HG03097 (cell line): Measurements from ENCODE around the gene OTULINL.

Experiments used
- ATAC-seq: cut with Tn5 transposase; IDR thresholded peaks from one replicate; pipeline ENCODE4 v1.9.1; 2021; ENCODE audit not compliant: unreplicated experiment, low FRiP score

Gene OTULINL

GRCh38 chr5:14598225-14598624 lies 16.6 kb downstream of the OTULINL start:
- ATAC-seq = no peak

- ATAC-seq = no peak
These were observed 18.0 kb downstream of the OTULINL start for GRCh38 chr5:14599476-14600127.

GRCh38 chr5:14600846-14601245 lies 19.3 kb downstream of the OTULINL start:
- ATAC-seq = no peak

- ATAC-seq = no peak
These were observed 21.5 kb downstream of the OTULINL start for GRCh38 chr5:14603141-14603540.

GRCh38 chr5:14607104-14607503 lies 25.5 kb downstream of the OTULINL start:
- no peak for ATAC-seq

- ATAC-seq = no peak
These were observed 26.6 kb downstream of the OTULINL start for GRCh38 chr5:14608169-14608568.

GRCh38 chr5:14611737-14612136 lies 30.1 kb downstream of the OTULINL start:
- ATAC-seq = no peak

- ATAC-seq = no peak
These were observed 32.9 kb downstream of the OTULINL start for GRCh38 chr5:14614490-14614889.

GRCh38 chr5:14615365-14615764 lies 33.8 kb downstream of the OTULINL start:
- no peak for ATAC-seq

GRCh38 chr5:14617441-14617840 lies 35.8 kb downstream of the OTULINL start:
- no peak for ATAC-seq

GRCh38 chr5:14627270-14627669 lies 45.7 kb downstream of the OTULINL start:
- no peak for ATAC-seq

GRCh38 chr5:14628346-14628745 lies 46.8 kb downstream of the OTULINL start:
- no peak for ATAC-seq

- no peak for ATAC-seq
These were observed 49.1 kb downstream of the OTULINL start for GRCh38 chr5:14630671-14631070.

GRCh38 chr5:14635656-14636055 lies 54.1 kb downstream of the OTULINL start:
- ATAC-seq = no peak

- no peak for ATAC-seq
These were observed 59.2 kb downstream of the OTULINL start for GRCh38 chr5:14640765-14641164.

GRCh38 chr5:14644623-14645237 lies 63.1 kb downstream of the OTULINL start:
- no peak for ATAC-seq

- no peak for ATAC-seq
These were observed 68.5 kb downstream of the OTULINL start for GRCh38 chr5:14650052-14650451.

- ATAC-seq = no peak
These were observed 73.7 kb downstream of the OTULINL start for GRCh38 chr5:14655146-14655741.

- no peak for ATAC-seq
These were observed 75.3 kb downstream of the OTULINL start for GRCh38 chr5:14656898-14657297.

GRCh38 chr5:14659821-14660607 lies 78.4 kb downstream of the OTULINL start:
- no peak for ATAC-seq

GRCh38 chr5:14660833-14661232 lies 79.2 kb downstream of the OTULINL start:
- ATAC-seq = no peak
